Measurements from ENCODE around the gene ATP5PD. TPM values are rescaled to one million over a fixed set of nuclear protein-coding genes. Genes with fewer than 3 reads are reported as not detected.

ATP5PD gene
- total and polyA plus RNA-seq, 2 of the 13 experiments (the other 11 are each of a cell fraction or from before 2014, with no cell fraction given), result 158 to 428 TPM

- TF ChIP-seq, protein P1, sequence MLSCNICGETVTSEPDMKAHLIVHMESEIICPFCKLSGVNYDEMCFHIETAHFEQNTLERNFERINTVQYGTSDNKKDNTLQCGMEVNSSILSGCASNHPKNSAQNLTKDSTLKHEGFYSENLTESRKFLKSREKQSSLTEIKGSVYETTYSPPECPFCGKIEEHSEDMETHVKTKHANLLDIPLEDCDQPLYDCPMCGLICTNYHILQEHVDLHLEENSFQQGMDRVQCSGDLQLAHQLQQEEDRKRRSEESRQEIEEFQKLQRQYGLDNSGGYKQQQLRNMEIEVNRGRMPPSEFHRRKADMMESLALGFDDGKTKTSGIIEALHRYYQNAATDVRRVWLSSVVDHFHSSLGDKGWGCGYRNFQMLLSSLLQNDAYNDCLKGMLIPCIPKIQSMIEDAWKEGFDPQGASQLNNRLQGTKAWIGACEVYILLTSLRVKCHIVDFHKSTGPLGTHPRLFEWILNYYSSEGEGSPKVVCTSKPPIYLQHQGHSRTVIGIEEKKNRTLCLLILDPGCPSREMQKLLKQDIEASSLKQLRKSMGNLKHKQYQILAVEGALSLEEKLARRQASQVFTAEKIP (CRISPR knock-in tag; IDR thresholded peaks at IDR 0.05; ENCODE audit: borderline replicate concordance), result no peak
- TF ChIP-seq ZNF331 (CRISPR knock-in tag; IDR thresholded peaks at IDR 0.05) (peak; percentile 73; the same call in 1 of the 2 replicates), ZNF382 (CRISPR knock-in tag; IDR thresholded peaks at IDR 0.05; ENCODE audit: borderline replicate concordance) (no peak), ZC3H13 (CRISPR knock-in tag; IDR thresholded peaks at IDR 0.05) (no peak), RBFOX2 (IDR thresholded peaks at IDR 0.05; ENCODE audit: low read depth, low read length) (peak; percentile 76), ZBTB42 (CRISPR knock-in tag; IDR thresholded peaks at IDR 0.05) (no peak), SSRP1 (CRISPR knock-in tag; IDR thresholded peaks at IDR 0.05) (no peak), ZNF563 (CRISPR knock-in tag; IDR thresholded peaks at IDR 0.05) (peak; percentile 50; the same call in 1 of the 2 replicates), DRAP1 (CRISPR knock-in tag; IDR thresholded peaks at IDR 0.05) (peak; percentile 52), PAX8 (CRISPR knock-in tag; IDR thresholded peaks at IDR 0.05; ENCODE audit: borderline replicate concordance) (no peak), MBNL3 (CRISPR knock-in tag; conservative IDR thresholded peaks at IDR 0.05) (no peak), ZNF10 (CRISPR knock-in tag; IDR thresholded peaks at IDR 0.05; ENCODE audit: borderline replicate concordance, low read depth) (no peak), ZNF556 (CRISPR knock-in tag; IDR thresholded peaks at IDR 0.05; ENCODE audit: borderline replicate concordance) (0 out of 2 replicates have a peak, but pooled peaks have one; percentile 56), RAD51 (IDR thresholded peaks at IDR 0.05; ENCODE audit: borderline replicate concordance) (no peak), ZNF709 (CRISPR knock-in tag; IDR thresholded peaks at IDR 0.05) (no peak), AGO1 (IDR thresholded peaks at IDR 0.05; ENCODE audit: low read depth, low read length, poor library complexity, severe bottlenecking) (no peak), CAMTA2 (CRISPR knock-in tag; IDR thresholded peaks at IDR 0.05; ENCODE audit: borderline replicate concordance) (no peak), ZNF703 (CRISPR knock-in tag; IDR thresholded peaks at IDR 0.05; ENCODE audit: borderline replicate concordance) (no peak), IRF2 (CRISPR knock-in tag; IDR thresholded peaks at IDR 0.05) (0 out of 2 replicates have a peak, but pooled peaks have one; percentile 54)
- TF ChIP-seq, protein P2, sequence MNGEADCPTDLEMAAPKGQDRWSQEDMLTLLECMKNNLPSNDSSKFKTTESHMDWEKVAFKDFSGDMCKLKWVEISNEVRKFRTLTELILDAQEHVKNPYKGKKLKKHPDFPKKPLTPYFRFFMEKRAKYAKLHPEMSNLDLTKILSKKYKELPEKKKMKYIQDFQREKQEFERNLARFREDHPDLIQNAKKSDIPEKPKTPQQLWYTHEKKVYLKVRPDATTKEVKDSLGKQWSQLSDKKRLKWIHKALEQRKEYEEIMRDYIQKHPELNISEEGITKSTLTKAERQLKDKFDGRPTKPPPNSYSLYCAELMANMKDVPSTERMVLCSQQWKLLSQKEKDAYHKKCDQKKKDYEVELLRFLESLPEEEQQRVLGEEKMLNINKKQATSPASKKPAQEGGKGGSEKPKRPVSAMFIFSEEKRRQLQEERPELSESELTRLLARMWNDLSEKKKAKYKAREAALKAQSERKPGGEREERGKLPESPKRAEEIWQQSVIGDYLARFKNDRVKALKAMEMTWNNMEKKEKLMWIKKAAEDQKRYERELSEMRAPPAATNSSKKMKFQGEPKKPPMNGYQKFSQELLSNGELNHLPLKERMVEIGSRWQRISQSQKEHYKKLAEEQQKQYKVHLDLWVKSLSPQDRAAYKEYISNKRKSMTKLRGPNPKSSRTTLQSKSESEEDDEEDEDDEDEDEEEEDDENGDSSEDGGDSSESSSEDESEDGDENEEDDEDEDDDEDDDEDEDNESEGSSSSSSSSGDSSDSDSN (CRISPR knock-in tag; IDR thresholded peaks at IDR 0.05), result 0 out of 2 replicates have a peak, but pooled peaks have one; percentile 20
Observed at GRCh38 chr17:75077072-75077495, 30.3 kb upstream of the ATP5PD start (continued).
